ENCODE data around the gene HAPLN1.
"Not testable (repeated sequence)": the region's sequence is repeated elsewhere in the genome, so short reads cannot be mapped to it uniquely, and the experiment has no call there.

HAPLN1 gene

GRCh38 chr5:83720836-83721537, at the start of gene HAPLN1:
HAPLN1 (minus strand) TSS chr5:83720855; CDS start chr5:83673523, 47,332 bp downstream.
- peak; percentile 92 for DNase-seq

GRCh38 chr5:83767409-83767992, 46.8 kb upstream of the HAPLN1 start:
- no peak for DNase-seq

GRCh38 chr5:83764101-83764500, 43.4 kb upstream of the HAPLN1 start:
- DNase-seq, result no peak

- DNase-seq, result no peak
Measured at GRCh38 chr5:83760579-83760978, 39.9 kb upstream of the HAPLN1 start.

- no peak for DNase-seq
Measured at GRCh38 chr5:83752700-83753099, 32.0 kb upstream of the HAPLN1 start.

GRCh38 chr5:83751201-83751600, 30.5 kb upstream of the HAPLN1 start:
- no peak for DNase-seq

- DNase-seq, result no peak
Measured at GRCh38 chr5:83750749-83751148, 30.1 kb upstream of the HAPLN1 start.

GRCh38 chr5:83745816-83746215, 25.2 kb upstream of the HAPLN1 start:
- DNase-seq, result no peak

- no peak for DNase-seq
Measured at GRCh38 chr5:83744821-83745220, 24.2 kb upstream of the HAPLN1 start.

- DNase-seq, result no peak
Measured at GRCh38 chr5:83742089-83742488, 21.4 kb upstream of the HAPLN1 start.

GRCh38 chr5:83741571-83741970, 20.9 kb upstream of the HAPLN1 start:
- no peak for DNase-seq

GRCh38 chr5:83740741-83741140, 20.1 kb upstream of the HAPLN1 start:
- no peak for DNase-seq

- not testable (repeated sequence) for DNase-seq
Measured at GRCh38 chr5:83736169-83736568, 15.5 kb upstream of the HAPLN1 start.

GRCh38 chr5:83735058-83735457, 14.4 kb upstream of the HAPLN1 start:
- DNase-seq, result not testable (repeated sequence)

GRCh38 chr5:83731638-83732037, 11.0 kb upstream of the HAPLN1 start:
- DNase-seq, result no peak

GRCh38 chr5:83729362-83729761, 8.7 kb upstream of the HAPLN1 start:
- DNase-seq, result no peak

- no peak for DNase-seq
Measured at GRCh38 chr5:83726912-83727311, 6.3 kb upstream of the HAPLN1 start.

GRCh38 chr5:83724935-83725334, 4.3 kb upstream of the HAPLN1 start:
- peak; percentile 65 for DNase-seq

- DNase-seq, result no peak
Measured at GRCh38 chr5:83724001-83724400, 3.3 kb upstream of the HAPLN1 start.

GRCh38 chr5:83723031-83723430, 2.4 kb upstream of the HAPLN1 start:
- DNase-seq, result no peak

GRCh38 chr5:83721953-83722901, 1.6 kb upstream of the HAPLN1 start:
- DNase-seq, result peak; percentile 94

- DNase-seq, result peak; percentile 62
Measured at GRCh38 chr5:83718936-83719495, 1.6 kb downstream of the HAPLN1 start.

- peak; percentile 61 for DNase-seq
Measured at GRCh38 chr5:83718195-83718825, 2.3 kb downstream of the HAPLN1 start.
